ENCODE results near the gene SCGB3A1. TPM values are rescaled to one million over a fixed set of nuclear protein-coding genes. Genes with fewer than 3 reads are reported as not detected.

SCGB3A1 gene
- total RNA-seq, 1 experiment from 2014 or later, result not detected

DNA sequence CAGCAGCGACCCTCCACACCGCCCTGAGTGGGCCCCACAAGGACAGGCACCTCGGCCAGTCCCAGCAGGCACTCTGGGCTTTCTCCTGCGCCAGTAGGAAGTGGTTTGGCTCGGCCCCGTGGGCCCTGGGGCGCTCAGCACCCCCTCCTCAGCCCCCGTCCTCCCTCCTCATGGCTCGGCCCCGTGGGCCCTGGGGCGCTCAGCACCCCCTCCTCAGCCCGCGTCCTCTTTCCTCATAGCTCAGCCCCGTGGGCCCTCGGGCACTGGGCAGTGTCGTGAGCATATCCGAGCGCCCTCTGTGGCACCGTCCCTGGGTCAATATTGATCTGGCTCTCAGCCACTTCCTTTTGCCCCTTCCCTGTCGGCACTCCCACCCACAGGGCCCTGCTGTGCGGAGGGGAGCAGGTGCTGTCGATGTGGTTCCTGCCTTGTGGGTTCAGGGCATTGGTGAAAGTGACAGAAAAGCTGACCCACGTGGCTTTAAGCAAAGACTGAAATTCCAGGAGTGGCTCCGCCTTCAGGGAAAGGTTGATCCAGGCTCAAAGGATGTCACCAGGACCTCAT lies 5.5 kb upstream of the SCGB3A1 start:
- Histone ChIP-seq H3K9me3 (ENCODE audit: control insufficient read depth, low read depth, low read length) (no peaks in the 10 kb centered on the region), H2BK120ac (ENCODE audit: low read depth, low read length, poor library complexity, severe bottlenecking) (no peak overlapping the region), H2BK15ac (ENCODE audit: low read depth, low read length) (no peak overlapping the region), H4K91ac (ENCODE audit: insufficient read length, low read depth, low read length) (no peak overlapping the region), H4K5ac (ENCODE audit: insufficient read length, low read depth, low read length) (no peak overlapping the region), H4K20me1 (ENCODE audit: control insufficient read depth, insufficient read depth, insufficient read length) (no peaks in the 10 kb centered on the region), H2BK20ac (ENCODE audit: low read depth, low read length, poor library complexity, severe bottlenecking) (no peak overlapping the region), H4K8ac (replicated peaks; ENCODE audit: insufficient read length, low read depth, low read length) (no peak overlapping the region), H3K23ac (ENCODE audit: insufficient read length, low read depth, low read length) (no peak overlapping the region), H3K4me1 (ENCODE audit: insufficient read depth, low read length) (no peaks in the 10 kb centered on the region), H3K79me2 (ENCODE audit: insufficient read depth, low read length) (no peaks in the 10 kb centered on the region), H2AK5ac (ENCODE audit: insufficient read length, low read length) (no peak overlapping the region), H3K56ac (ENCODE audit: insufficient read length, low read depth, low read length) (no peak overlapping the region), H3K27me3 (ENCODE audit: insufficient read depth, low read length) (peaks cover 3% of the 10 kb centered on the region; the same call in 1 of the 2 replicates), H3K9ac (ENCODE audit: extremely low read depth, insufficient read length, low read length) (no peak overlapping the region), H3K23me2 (ENCODE audit: insufficient read length, low read depth, low read length, poor library complexity, severe bottlenecking) (no peaks in the 10 kb centered on the region), H2BK12ac (ENCODE audit: insufficient read length, low read depth, low read length) (no peak overlapping the region), H3K79me1 (ENCODE audit: insufficient read depth, low read depth, low read length, poor library complexity, severe bottlenecking) (no peaks in the 10 kb centered on the region), H3K4ac (ENCODE audit: low read depth, low read length) (no peak overlapping the region), H3K14ac (ENCODE audit: insufficient read depth, low read length) (no peak overlapping the region), H2AFZ (ENCODE audit: low read length) (no peak overlapping the region), H3T11ph (ENCODE audit: low read length) (no peak overlapping the region), H3K18ac (ENCODE audit: insufficient read length, low read depth, low read length) (no peak overlapping the region), H3K4me2 (ENCODE audit: insufficient read depth, insufficient read length, low read length) (no peak overlapping the region), H3K27ac (ENCODE audit: insufficient read length, low read depth, low read length) (no peak overlapping the region), H2BK5ac (ENCODE audit: insufficient read length, low read length) (no peak overlapping the region)
- Mint-ChIP-seq H3K4me1 (peaks cover 0 to 5% of the 10 kb centered on the region in 2 experiments; a peak in 3 of 4 replicates), H3K27me3 (ENCODE audit: low read depth) (peaks cover 29% of the 10 kb centered on the region), H3K4me3 (no peak overlapping the region), H3K9me3 (no peaks in the 10 kb centered on the region), H3K27ac (no peak overlapping the region), H3K36me3 (ENCODE audit: insufficient read depth in 1 of 3, low read depth in 3 of 3) (peaks cover 0 to 4% (median 0%) of the 10 kb centered on the region in 3 experiments; a peak in 1 of 7 replicates)
- no CpG with 5 or more reads among the region's 24 CpGs for WGBS (ENCODE audit: extremely low coverage, insufficient read length, low lambda C conversion rate)
- DNase-seq, result no peak
- TF ChIP-seq, protein P1, sequence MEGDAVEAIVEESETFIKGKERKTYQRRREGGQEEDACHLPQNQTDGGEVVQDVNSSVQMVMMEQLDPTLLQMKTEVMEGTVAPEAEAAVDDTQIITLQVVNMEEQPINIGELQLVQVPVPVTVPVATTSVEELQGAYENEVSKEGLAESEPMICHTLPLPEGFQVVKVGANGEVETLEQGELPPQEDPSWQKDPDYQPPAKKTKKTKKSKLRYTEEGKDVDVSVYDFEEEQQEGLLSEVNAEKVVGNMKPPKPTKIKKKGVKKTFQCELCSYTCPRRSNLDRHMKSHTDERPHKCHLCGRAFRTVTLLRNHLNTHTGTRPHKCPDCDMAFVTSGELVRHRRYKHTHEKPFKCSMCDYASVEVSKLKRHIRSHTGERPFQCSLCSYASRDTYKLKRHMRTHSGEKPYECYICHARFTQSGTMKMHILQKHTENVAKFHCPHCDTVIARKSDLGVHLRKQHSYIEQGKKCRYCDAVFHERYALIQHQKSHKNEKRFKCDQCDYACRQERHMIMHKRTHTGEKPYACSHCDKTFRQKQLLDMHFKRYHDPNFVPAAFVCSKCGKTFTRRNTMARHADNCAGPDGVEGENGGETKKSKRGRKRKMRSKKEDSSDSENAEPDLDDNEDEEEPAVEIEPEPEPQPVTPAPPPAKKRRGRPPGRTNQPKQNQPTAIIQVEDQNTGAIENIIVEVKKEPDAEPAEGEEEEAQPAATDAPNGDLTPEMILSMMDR (conservative IDR thresholded peaks at IDR 0.05), result no peak
